AG20443 (cell line): ENCODE measurements around the gene GMPR2.

Experiments used
- DNase-seq: peaks from one replicate; pipeline ENCODE4 v3.0.0; 2012; ENCODE audit warnings: low spot score, mixed read lengths

GMPR2 gene

DNA sequence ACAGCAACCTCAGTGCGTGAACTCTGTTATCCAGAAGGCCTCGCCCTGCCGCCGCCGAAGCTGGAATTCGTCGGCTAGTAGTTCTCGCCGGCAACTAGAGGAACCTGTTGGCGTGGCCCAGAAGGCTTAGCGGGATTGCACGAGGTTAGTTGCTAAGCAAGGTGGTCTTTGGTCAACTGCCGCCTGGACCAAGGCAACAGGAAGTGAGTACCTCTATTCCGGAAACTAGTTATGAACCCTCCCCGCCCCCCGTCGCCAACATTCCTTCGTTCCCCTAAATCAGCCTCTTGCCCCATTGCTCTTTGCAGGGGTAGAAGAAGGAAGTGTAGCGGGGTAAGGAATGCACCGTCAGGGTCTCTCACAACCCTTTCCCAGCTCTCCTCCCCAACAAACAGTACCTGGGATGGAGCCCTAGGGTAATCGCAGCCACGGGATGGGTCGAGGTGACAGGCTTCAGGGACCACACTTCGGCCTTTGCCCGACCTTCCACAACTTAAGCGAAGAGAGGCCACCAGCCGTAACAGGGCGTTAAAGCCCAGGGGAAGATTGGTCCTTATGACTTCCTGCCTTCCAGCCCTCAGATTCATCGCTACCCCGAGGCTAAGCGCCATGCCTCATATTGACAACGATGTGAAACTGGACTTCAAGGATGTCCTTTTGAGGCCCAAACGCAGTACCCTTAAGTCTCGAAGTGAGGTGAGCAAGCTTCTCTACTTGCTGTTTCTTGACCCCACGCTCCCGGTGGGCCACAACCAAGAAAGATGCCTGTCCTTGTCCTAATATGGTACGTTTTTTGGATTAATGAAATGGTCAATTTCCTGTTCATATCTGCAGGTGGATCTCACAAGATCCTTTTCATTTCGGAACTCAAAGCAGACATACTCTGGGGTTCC, at the start of gene GMPR2:
Gene GMPR2, plus strand, starts transcription at position 285 of the 893 bp plus-strand sequence. Its CDS starts 325 bp downstream, at position 610.
- no peak for DNase-seq

DNA sequence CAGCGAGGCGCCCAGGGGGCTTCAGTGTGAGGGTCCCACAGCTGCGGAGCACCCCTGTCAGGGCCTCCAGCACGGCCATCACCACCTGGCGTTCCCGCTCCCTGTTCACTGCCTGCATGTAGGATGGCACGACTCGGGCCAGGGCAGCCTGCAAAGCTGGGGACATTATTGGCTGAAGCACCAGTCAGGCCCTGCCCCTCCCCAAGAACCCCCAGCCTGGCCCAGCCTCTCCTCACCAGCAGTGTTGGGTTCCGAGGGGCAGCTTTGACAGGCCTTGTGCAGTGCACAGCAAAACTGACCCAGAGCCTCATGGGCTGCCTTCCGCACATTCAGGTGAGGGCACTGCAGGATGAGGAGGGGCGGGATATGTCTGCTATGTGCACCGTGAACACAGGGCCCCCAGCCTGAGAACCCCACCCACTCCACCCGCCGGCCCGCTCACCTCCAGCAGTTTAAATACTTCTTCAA, 49.7 kb upstream of the GMPR2 start:
- no peak for DNase-seq

- DNase-seq, result no peak
Observed at GRCh38 chr14:24184104-24184970, 48.4 kb upstream of the GMPR2 start.

DNA sequence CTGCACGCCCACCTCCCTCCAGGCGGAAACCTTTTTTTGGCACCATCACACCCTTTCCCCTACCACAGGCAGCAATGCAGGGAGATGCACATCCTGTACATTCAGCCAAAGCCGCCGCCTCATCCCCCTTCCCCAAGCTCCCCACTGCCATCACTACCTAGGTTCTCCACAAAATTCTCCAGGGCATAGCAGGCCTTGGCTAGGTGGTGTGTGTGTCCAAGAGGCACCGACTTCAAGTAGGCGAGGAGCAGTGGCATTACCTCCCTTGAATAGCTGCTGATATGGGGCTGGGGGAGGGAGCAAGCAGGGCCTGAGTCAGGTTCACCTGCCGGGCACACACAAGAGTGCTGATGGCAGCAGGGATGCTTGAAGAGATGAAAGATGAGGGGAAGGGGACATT, 47.7 kb upstream of the GMPR2 start:
- no peak for DNase-seq

GRCh38 chr14:24185741-24186140, 47.0 kb upstream of the GMPR2 start:
- DNase-seq, result no peak

- DNase-seq, result no peak
Observed at GRCh38 chr14:24186831-24187538, 45.7 kb upstream of the GMPR2 start.

DNA sequence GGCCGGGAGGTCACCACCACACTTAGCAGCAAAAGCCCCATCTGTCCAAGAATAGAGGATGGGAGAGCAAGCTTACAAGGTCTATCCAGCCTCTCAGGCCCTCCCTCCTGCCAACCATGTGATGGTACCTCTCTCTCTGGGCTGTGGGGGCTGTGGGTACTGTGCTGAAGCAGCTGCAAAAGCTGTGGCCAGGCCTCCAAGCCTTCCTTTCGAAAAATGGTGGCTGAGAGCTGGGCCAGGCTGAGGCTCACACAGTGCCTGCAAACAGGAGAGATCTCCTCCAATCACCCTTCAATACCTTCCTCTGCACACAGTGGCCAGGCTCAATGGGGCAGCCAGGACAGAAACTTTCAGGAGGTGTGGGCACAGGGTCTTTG, 45.2 kb upstream of the GMPR2 start:
- no peak for DNase-seq

DNA sequence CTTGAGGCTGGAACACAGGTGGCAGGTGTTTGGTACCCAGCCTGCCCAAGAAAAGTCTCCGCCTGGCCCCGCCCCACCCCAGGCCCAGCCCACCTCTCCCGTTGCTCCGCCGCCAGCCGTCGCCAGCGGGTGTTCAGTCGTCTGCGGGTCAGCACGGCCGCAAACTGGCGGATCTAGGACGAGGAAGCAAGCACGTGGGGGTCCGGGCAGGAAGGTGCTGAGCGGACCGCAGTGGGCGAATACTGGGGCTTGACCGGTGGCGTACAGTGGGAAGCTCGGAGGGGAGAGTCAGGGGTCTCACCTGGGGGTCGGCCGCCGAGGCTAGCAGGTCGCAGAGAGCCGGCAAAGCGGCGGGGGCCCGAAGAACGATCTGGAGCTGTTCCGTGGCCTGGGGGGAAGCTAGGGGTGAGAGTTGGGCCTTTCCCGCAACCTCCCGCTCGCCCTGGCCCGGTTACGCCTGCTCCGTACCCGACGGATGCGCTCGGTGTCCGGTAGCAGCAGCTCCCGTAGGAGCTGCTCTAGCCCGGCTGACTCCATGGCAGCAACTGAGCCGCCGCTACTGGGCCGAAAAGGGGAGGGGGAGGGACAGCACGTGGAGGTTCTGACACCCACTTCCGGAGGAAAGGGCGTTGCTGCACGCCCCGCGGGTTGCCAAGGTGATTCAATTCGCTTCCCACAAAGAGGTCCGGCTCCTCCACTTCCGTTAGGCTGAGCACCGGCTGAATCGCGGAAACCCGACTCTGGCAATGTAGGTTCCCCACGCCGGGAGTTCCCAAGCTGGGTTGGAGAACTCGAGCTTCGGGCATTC, 44.3 kb upstream of the GMPR2 start, which contains the start of gene IPO4:
Gene IPO4, minus strand, starts transcription at position 566 of the 808 bp plus-strand sequence. Its CDS starts 29 bp downstream, at position 537.
- DNase-seq, result peak; percentile 98

DNA sequence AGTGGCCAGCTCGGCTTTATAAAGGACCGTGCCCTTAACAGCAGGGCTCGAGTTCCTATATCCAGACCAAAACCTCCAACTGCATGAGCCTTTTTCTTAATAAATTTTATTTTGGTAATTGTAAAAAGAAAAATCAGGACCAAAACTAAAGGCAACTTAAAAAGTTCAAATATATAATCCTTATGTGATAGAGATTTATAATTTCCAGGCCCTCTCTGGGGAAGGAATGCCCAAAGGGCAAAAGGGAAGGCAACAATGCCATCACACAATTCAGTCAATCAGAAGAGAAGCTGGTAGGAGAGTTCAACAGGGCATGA, 43.7 kb upstream of the GMPR2 start:
- no peak for DNase-seq

- no peak for DNase-seq
Observed at GRCh38 chr14:24189460-24189859, 43.3 kb upstream of the GMPR2 start.

GRCh38 chr14:24190416-24190815, 42.3 kb upstream of the GMPR2 start:
- no peak for DNase-seq

- DNase-seq, result no peak
Observed at GRCh38 chr14:24192933-24193332, 39.8 kb upstream of the GMPR2 start.

DNA sequence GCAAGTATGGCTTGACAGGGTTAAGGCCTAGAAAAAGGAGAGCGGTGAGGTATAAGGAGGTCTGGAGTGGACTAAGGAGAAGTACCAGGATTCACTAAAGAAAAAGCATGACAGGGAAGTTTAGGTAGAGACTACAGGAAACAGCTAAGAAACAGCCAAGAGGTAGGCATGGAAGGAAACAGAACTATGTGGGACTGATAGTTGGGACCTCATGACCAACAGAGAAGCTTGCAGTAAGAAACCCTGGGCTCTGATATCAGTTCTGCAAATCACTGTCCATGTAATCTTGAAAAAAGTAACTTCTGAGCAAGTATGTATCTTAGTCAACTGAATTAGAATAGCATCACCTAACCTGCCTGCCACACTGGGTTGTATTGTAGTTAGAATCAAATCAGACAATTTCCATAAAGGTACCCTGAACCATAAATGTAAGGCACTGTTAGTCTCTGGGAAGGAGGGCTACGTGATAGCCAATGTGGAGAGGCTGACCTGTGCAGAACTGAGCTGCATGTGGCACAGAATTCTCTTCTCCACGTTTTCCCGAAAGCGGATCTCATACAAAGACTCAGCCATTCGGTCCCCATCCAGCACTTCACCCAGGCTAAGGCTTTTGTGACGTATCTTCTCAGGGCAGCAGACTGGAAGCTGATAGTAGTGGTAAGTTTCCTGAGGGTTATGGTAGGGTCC, 38.4 kb upstream of the GMPR2 start:
- no peak for DNase-seq

GRCh38 chr14:24194873-24195185, 37.9 kb upstream of the GMPR2 start:
- no peak for DNase-seq

GRCh38 chr14:24195186-24196070, 37.3 kb upstream of the GMPR2 start, which contains the start of gene TM9SF1:
TSS of gene TM9SF1 (minus strand) at chr14:24195441. CDS start at chr14:24195019, 422 bp downstream.
- DNase-seq, result peak; percentile 95

- peak; percentile 52 for DNase-seq
Observed at GRCh38 chr14:24196071-24197055, 36.4 kb upstream of the GMPR2 start.

DNA sequence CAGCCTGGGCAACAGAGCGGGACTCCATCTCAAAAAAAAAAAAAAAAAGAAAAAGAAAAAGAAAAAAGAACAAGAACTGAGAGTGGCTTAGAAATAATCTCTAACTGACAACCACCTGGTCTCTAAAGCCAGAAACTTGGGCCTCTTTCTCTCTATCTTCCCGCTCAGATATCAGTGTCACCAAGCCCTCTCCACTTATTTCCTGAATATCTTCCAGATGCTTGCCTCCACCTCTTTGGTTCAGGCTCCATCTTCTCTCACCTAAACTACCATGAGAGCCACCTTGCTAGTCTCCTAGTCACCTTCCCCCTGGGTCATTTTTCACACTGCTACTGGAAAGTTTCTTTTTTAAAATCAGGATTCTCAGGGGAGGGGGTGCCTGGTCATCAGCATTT, 35.7 kb upstream of the GMPR2 start:
- no peak for DNase-seq

- no peak for DNase-seq
Observed at GRCh38 chr14:24198814-24199524, 33.8 kb upstream of the GMPR2 start.
